ENCODE results near the gene PANK4.

The PANK4 gene

DNA sequence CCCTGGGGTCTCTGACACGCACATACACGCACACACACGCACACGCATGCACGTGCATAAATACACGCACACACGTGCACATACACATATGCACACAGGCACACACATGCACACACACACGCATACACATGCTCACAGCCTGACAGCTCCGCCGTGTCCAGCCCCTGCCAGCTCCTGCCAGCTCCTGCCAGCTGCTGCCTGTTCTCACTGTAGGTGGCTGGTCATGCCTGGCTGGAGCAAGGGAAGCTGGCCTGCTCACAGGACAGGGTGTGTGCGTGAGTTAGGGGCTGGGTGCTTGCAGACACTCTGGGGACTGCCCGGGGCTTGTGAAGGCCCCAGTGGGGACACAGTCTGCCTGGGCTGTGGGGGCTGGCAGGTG, 45.4 kb downstream of the PANK4 start:
- Histone ChIP-seq H3K27ac (no peak overlapping the region), H3K27me3 (peaks cover 0 to 29% of the 10 kb centered on the region in 2 donors), H3K4me3 (no peak overlapping the region), H3K9me3 (no peaks in the 10 kb centered on the region), H3K4me1 (peaks cover 0 to 23% (median 0%) of the 10 kb centered on the region in 4 donors), H3K36me3 (no peaks in the 10 kb centered on the region)
- intact Hi-C loops (cut with DNase I; ENCODE audit: low total_unique reads): no loop called here
- DNase-seq: no peak
- TF ChIP-seq, protein P1, sequence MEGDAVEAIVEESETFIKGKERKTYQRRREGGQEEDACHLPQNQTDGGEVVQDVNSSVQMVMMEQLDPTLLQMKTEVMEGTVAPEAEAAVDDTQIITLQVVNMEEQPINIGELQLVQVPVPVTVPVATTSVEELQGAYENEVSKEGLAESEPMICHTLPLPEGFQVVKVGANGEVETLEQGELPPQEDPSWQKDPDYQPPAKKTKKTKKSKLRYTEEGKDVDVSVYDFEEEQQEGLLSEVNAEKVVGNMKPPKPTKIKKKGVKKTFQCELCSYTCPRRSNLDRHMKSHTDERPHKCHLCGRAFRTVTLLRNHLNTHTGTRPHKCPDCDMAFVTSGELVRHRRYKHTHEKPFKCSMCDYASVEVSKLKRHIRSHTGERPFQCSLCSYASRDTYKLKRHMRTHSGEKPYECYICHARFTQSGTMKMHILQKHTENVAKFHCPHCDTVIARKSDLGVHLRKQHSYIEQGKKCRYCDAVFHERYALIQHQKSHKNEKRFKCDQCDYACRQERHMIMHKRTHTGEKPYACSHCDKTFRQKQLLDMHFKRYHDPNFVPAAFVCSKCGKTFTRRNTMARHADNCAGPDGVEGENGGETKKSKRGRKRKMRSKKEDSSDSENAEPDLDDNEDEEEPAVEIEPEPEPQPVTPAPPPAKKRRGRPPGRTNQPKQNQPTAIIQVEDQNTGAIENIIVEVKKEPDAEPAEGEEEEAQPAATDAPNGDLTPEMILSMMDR (IDR thresholded peaks at IDR 0.05): no peak

DNA sequence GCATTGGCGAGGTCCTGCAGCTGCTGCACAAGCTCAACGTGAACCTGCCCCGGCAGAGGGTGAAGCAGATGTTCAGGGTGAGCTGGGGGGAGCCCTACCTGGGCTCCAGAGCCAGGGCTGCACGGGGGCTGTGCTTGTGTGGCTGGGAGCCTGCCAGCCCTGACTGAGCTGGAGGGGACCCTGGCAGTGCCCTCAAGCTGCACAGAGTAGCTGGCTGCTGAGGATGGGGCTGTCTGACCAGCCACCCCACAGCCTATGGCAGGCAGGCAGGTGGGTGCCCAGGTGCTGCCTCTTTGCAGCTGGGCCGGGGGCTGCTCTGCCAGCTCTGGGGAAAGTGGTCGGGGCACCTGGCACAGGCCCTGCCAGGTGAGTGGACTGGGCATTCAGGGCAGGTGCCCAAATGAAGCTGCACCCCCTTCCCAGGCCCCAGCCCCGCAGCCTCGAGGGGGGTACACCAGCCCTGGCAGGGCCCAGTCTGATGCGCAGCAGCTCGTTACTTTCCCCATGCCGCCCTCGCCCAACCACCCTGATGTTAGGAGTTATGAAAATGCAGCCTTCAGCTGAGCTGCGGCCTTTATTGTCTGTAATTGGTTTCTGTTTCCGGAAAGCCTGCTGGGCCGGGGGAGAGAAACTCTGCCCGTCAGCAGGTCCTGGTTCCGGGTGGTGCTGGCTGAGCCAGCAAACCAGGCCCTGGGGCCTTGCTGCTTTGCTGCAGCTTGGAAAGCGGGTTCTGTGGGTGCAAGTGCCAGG, 46.0 kb downstream of the PANK4 start:
- H3K9me3 ChIP-seq: no peaks in the 10 kb centered on the region
- DNase-seq: no peak
- H3K27me3 ChIP-seq: peaks cover 0 to 35% of the 10 kb centered on the region in 2 donors
- intact Hi-C loops (cut with DNase I; ENCODE audit: low total_unique reads): no loop called here
- H3K27ac ChIP-seq: no peak overlapping the region
- H3K36me3 ChIP-seq: no peaks in the 10 kb centered on the region
- no peak overlapping the region for H3K4me3 ChIP-seq
- TF ChIP-seq, protein P1 (IDR thresholded peaks at IDR 0.05): no peak
- H3K4me1 ChIP-seq: peaks cover 0 to 24% (median 0%) of the 10 kb centered on the region in 4 donors

DNA sequence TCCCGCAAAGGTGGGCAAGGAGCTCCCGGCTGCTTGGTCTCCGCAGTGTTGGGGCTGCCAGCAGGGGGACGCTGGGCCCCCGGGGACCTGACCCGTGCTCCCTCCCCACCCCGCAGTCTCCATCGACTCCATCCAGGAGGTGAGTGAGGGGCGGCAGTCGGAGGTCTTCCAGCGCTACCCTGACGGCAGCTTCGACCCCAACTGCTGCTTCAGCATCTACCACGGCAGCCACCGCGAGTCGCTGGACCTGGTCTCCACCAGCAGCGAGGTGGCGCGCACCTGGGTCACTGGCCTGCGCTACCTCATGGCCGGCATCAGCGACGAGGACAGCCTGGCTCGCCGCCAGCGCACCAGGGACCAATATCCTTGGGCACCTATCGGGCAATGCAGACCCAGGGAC, 46.8 kb downstream of the PANK4 start:
- peaks cover 0 to 43% of the 10 kb centered on the region in 2 donors for H3K27me3 ChIP-seq
- intact Hi-C loops (cut with DNase I; ENCODE audit: low total_unique reads): loop anchor here (10.0 kb wide), 1 partner anchor 765 kb away; no protein-coding TSS in a partner anchor
- H3K36me3 ChIP-seq: no peaks in the 10 kb centered on the region
- TF ChIP-seq, protein P1 (IDR thresholded peaks at IDR 0.05): no peak
- no peak overlapping the region for H3K27ac ChIP-seq
- peaks cover 0 to 32% (median 0%) of the 10 kb centered on the region in 4 donors for H3K4me1 ChIP-seq
- no peaks in the 10 kb centered on the region for H3K9me3 ChIP-seq
- no peak for DNase-seq
- no peak overlapping the region for H3K4me3 ChIP-seq

DNA sequence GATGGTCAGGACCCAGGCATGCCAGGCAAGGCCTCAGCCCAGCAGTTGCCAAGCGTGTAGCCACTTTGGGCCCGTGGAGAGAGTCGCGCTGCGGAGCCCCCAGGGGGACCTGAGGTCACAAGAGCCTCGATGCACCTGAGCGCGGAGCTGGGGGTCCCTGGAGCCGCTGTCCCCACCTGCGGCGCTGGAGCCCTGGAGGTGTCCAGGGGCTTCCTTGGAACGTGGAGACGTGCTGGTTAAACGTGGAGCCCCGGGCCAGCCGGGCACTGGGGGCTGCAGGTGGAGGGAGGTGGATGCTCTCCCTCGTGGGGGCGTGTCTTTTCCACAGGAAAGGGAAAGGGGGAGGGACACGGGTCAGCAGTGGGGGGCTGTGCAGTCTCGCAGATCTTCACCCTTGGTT, 47.2 kb downstream of the PANK4 start:
- intact Hi-C loops (cut with DNase I; ENCODE audit: low total_unique reads): loop anchor here (10.0 kb wide), 1 partner anchor 766 kb away; no protein-coding TSS in a partner anchor
- H3K27me3 ChIP-seq: peaks cover 0 to 47% of the 10 kb centered on the region in 2 donors
- H3K36me3 ChIP-seq: no peaks in the 10 kb centered on the region
- TF ChIP-seq, protein P1 (IDR thresholded peaks at IDR 0.05): no peak
- no peaks in the 10 kb centered on the region for H3K9me3 ChIP-seq
- no peak overlapping the region for H3K27ac ChIP-seq
- DNase-seq: no peak
- H3K4me1 ChIP-seq: peaks cover 0 to 33% (median 0%) of the 10 kb centered on the region in 4 donors
- no peak overlapping the region for H3K4me3 ChIP-seq

DNA sequence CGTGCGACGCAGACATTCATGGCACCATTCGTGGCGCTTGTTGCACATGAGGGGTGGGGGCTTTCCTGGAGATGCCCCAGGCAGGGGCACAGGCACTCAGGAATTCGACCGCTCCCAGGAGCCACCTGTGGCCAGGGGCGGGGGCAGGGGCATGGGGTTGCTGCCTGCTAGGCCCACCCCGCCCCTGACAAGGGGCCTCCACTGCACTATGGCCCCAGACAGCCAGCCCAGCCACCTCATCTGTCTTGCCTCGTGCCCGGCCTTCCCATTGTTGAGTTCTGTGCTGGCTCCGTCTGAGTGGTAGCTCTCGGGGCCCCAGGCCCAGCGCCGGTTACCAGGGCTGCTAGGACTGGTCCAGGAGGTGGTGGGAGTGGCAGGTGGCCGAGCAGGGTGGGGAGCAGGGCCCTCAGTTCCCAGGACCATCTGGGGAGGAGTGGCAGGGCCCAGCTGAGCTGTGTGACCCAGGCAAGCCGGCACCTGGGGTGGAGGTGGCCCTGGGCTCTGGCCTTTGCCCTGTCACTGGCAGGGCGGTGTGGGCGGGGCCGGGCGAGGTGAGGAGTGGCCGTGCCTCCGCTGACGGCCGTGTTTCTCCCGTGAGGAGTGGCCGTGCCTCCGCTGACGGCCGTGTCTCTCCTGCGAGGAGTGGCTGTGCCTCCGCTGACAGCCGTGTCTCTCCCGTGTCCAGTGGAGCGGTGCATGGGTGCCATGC, 48.5 kb downstream of the PANK4 start:
- H3K4me3 ChIP-seq: no peak overlapping the region
- H3K4me1 ChIP-seq: peaks cover 0 to 33% (median 0%) of the 10 kb centered on the region in 4 donors
- no peaks in the 10 kb centered on the region for H3K9me3 ChIP-seq
- H3K27me3 ChIP-seq: peaks cover 0 to 60% of the 10 kb centered on the region in 2 donors
- no peak for DNase-seq
- intact Hi-C loops (cut with DNase I; ENCODE audit: low total_unique reads): loop anchor here (10.0 kb wide), 1 partner anchor 767 kb away; no protein-coding TSS in a partner anchor
- TF ChIP-seq, protein P1 (IDR thresholded peaks at IDR 0.05): no peak
- no peaks in the 10 kb centered on the region for H3K36me3 ChIP-seq
- no peak overlapping the region for H3K27ac ChIP-seq
